SK-N-MC (cell line): ENCODE measurements around the gene CACTIN.
"Not testable (repeated sequence)": the region's sequence is repeated elsewhere in the genome, so short reads cannot be mapped to it uniquely, and the experiment has no call there.

Source experiments
- DNase-seq: peaks from one replicate; pipeline ENCODE4 v3.0.0-alpha.2; 2011; ENCODE audit warnings: low read depth, low spot score
- H3K27ac ChIP-seq: fragments of 200-600 bp; sonication (generic); 2 replicates; pipeline ENCODE4 v1.5.1; 2016; ENCODE audit warnings: mixed run types
- H3K36me3 ChIP-seq: fragments of 200-600 bp; sonication (generic); 2 replicates; pipeline ENCODE4 v1.6.1; 2017; ENCODE audit warnings: antibody characterized with exemption, low read length, mixed read lengths; ENCODE audit not compliant: insufficient read depth
- H3K4me3 ChIP-seq: fragments of 200-600 bp; sonication (generic); 2 replicates; pipeline ENCODE4 v1.5.1; 2016
- H3K9ac ChIP-seq: fragments of 200-600 bp; sonication (generic); 2 replicates; pipeline ENCODE4 v1.8.0; 2017; ENCODE audit warnings: mixed run types, mixed read lengths; ENCODE audit not compliant: insufficient read length
- H3K9me3 ChIP-seq: fragments of 200-600 bp; sonication (generic); 2 replicates; pipeline ENCODE4 v1.6.1; 2017; ENCODE audit warnings: low read depth, mild to moderate bottlenecking, antibody characterized with exemption, low read length, moderate library complexity, mixed read lengths
- EZH2 ChIP-seq: fragments of 200-600 bp; sonication (generic); IDR thresholded peaks from one replicate; pipeline ENCODE4 v1.6.1; 2017; ENCODE audit warnings: antibody characterized with exemption
- FOXP2 ChIP-seq: optimal IDR thresholded peaks from 2 replicates; pipeline ENCODE3; 2011; ENCODE audit warnings: mild to moderate bottlenecking, moderate library complexity; ENCODE audit not compliant: insufficient read depth; ENCODE audit errors: extremely low read length, control extremely low read depth
- POLR2AphosphoS5 ChIP-seq: IDR thresholded peaks from 2 replicates; pipeline ENCODE4 v1.6.1; 2012; ENCODE audit warnings: mild to moderate bottlenecking, low read depth, low read length, borderline replicate concordance

Gene CACTIN

GRCh38 chr19:3633559-3633988, 7.0 kb upstream of the CACTIN start:
- Histone ChIP-seq H3K36me3 (no peaks in the 10 kb centered on the region), H3K4me3 (no peak overlapping the region), H3K9me3 (no peaks in the 10 kb centered on the region), H3K27ac (no peak overlapping the region), H3K9ac (no peak overlapping the region)
- TF ChIP-seq POLR2AphosphoS5 (no peak), FOXP2 (no peak), EZH2 (no peak)
- DNase-seq = no peak

DNA sequence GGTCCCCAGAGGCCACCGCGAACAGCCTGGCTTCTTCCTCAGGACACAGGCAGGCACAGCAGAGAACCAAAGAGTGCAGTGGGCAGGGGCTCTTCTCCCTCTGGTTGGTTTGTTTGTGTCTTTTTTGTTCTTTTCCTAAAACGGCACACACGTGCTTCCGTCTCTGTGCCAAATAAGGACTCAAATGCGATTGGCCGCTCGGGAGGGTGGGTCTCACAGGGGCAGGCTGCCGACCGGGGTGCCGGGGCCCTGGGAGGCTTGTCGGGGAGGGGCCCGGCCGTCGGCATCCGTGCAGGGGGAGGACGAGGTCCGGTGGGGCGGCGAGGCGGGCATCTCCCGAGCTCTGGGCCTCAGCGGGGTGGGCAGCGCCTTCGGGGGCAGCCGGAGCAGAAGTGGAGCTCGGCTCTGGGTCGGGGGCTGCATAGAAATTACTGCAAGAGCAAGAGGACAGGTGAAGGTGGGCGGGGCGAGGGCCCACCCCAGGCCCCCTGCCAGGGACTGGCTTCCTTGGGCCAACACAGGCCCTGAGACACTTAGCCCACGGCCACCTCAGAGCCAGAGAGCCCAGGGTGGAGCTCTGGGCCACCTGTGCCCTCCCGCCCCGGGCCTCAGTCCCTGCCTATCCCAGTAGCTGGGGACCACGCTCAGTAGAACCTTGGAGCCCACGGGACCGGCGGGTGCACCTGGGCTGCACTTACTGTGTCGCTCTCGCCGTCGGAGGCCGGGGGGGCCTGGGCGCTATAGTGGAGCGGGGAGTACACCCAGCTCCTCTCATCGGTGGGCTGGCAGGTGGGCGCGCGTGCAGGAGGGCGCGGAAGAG, 6.4 kb upstream of the CACTIN start:
- no peak for TF ChIP-seq FOXP2
- TF ChIP-seq EZH2 = no peak
- TF ChIP-seq POLR2AphosphoS5 = no peak
- no peaks in the 10 kb centered on the region for H3K36me3 ChIP-seq
- no peak overlapping the region for H3K4me3 ChIP-seq
- no peak overlapping the region for H3K27ac ChIP-seq
- no peak for DNase-seq
- no peaks in the 10 kb centered on the region for H3K9me3 ChIP-seq
- no peak overlapping the region for H3K9ac ChIP-seq

DNA sequence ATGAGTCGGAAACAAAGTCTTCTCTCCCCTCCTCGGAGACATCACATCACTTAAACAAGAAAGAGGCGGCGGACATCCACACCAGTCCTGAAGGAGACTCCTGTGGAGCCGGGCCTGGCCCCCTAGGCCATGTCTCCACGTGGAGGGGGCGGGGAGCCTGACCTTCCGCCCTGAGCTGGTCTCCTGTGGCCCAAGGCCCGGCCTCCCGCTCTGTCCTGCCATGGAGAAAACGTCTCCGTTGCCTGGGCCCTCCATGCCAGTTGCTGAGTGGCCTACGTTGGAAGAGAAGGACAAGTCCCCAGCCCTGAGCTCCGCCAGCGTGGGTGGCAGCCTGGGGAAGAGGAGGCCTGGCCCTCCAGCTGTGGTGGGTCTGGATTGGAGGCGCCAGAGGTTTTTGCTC, 5.5 kb upstream of the CACTIN start:
- Histone ChIP-seq H3K4me3 (no peak overlapping the region), H3K9ac (no peak overlapping the region), H3K9me3 (no peaks in the 10 kb centered on the region), H3K36me3 (no peaks in the 10 kb centered on the region), H3K27ac (no peak overlapping the region)
- TF ChIP-seq FOXP2 (no peak), EZH2 (no peak)
- DNase-seq = no peak

- Histone ChIP-seq H3K9ac (no peak overlapping the region), H3K27ac (no peak overlapping the region), H3K36me3 (no peaks in the 10 kb centered on the region), H3K9me3 (no peaks in the 10 kb centered on the region), H3K4me3 (no peak overlapping the region)
- DNase-seq = no peak
- TF ChIP-seq EZH2 = no peak
- no peak for TF ChIP-seq POLR2AphosphoS5
- no peak for TF ChIP-seq FOXP2
These were observed 4.7 kb upstream of the CACTIN start for GRCh38 chr19:3631053-3631861.

GRCh38 chr19:3628766-3629165, 2.2 kb upstream of the CACTIN start:
- not testable (repeated sequence) for H3K4me3 ChIP-seq, DNase-seq, H3K36me3 ChIP-seq, H3K9me3 ChIP-seq, H3K27ac ChIP-seq, H3K9ac ChIP-seq

DNA sequence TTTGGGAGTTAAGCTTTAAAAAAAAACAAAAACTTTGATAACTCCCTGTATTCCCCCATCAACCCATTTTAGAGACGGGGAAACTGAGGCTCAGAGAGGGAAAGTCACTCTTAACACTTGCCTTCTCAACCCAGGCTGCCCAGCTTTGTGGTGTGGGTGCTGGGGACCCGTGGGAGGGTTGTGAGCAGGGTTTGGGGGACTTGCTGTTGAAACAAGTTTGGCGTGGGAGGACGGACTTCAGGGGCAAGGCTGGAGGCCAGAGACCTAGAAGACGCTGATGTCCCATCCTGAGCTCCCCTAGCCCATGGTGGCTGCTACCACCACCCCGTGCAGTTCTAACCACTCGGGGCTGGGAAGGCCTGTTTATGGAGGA, 747 bp upstream of the CACTIN start:
- peaks cover 3% of the 10 kb centered on the region; the same call in 1 of the 2 replicates for H3K36me3 ChIP-seq
- H3K4me3 ChIP-seq = peak overlapping the region; percentile 99
- H3K9ac ChIP-seq = no peak overlapping the region
- TF ChIP-seq POLR2AphosphoS5 (no peak), EZH2 (no peak), FOXP2 (no peak)
- no peak overlapping the region for H3K27ac ChIP-seq
- DNase-seq = no peak
- H3K9me3 ChIP-seq = no peaks in the 10 kb centered on the region

- H3K4me3 ChIP-seq = peak overlapping the region; percentile 99
- H3K9ac ChIP-seq = peak overlapping the region; percentile 97
- H3K9me3 ChIP-seq = no peaks in the 10 kb centered on the region
- H3K27ac ChIP-seq = 0 out of 2 replicates have a peak overlapping the region, but pooled peaks have one; percentile 96
- peaks cover 3% of the 10 kb centered on the region; the same call in 1 of the 2 replicates for H3K36me3 ChIP-seq
- no peak for DNase-seq
- no peak for TF ChIP-seq EZH2
- TF ChIP-seq POLR2AphosphoS5 = no peak
- no peak for TF ChIP-seq FOXP2
These were observed 556 bp downstream of the CACTIN start for GRCh38 chr19:3625996-3626472.

GRCh38 chr19:3623716-3624115, 2.9 kb downstream of the CACTIN start:
- no peak for DNase-seq
- H3K27ac ChIP-seq = no peak overlapping the region
- no peaks in the 10 kb centered on the region for H3K9me3 ChIP-seq
- no peak overlapping the region for H3K4me3 ChIP-seq
- no peak overlapping the region for H3K9ac ChIP-seq
- peaks cover 3% of the 10 kb centered on the region; the same call in 1 of the 2 replicates for H3K36me3 ChIP-seq
- no peak for TF ChIP-seq EZH2
- TF ChIP-seq POLR2AphosphoS5 = no peak
- TF ChIP-seq FOXP2 = no peak
